Natural killer cell (primary cell): Measurements from ENCODE around the gene LECT2. TPM values are rescaled to one million over a fixed set of nuclear protein-coding genes. Genes with fewer than 3 reads are reported as not detected.

Experiments used
- ATAC-seq, 3 donors: fragments of 150-1000 bp in 2 of 3; fragments of 200-7000 bp in 1 of 3; cut with Tn5 transposase; 1 replicate in 1 of 3; 2 replicates in 2 of 3; pipeline ENCODE4 v1.10.0; 2021; ENCODE audit warnings: mild to moderate bottlenecking in 2 of 3, moderate library complexity in 2 of 3
- DNase-seq, 2 donors: peaks; one replicate each; pipeline versions ENCODE4 v3.0.0 to v3.0.0-alpha.2; 2013 to 2021; ENCODE audit warnings: mixed read lengths in 1 of 2
- H3K27ac ChIP-seq: one replicate; pipeline ENCODE4 v1.5.1; 2013; ENCODE audit warnings: mild to moderate bottlenecking, low read length
- H3K27me3 ChIP-seq: one replicate; pipeline ENCODE4 v1.6.1; 2013; ENCODE audit warnings: low read length; ENCODE audit not compliant: control insufficient read depth, insufficient read depth
- H3K36me3 ChIP-seq: one replicate; pipeline ENCODE4 v1.6.1; 2013; ENCODE audit warnings: low read length; ENCODE audit not compliant: control insufficient read depth, insufficient read depth
- H3K4me1 ChIP-seq: one replicate; pipeline ENCODE4 v1.6.1; 2013; ENCODE audit warnings: low read length; ENCODE audit not compliant: control insufficient read depth, insufficient read depth
- H3K4me3 ChIP-seq: one replicate; pipeline ENCODE4 v1.5.1; 2013; ENCODE audit warnings: low read length
- H3K9me3 ChIP-seq: one replicate; pipeline ENCODE4 v1.6.1; 2013; ENCODE audit warnings: low read length; ENCODE audit not compliant: control insufficient read depth, insufficient read depth
- H3K27ac Mint-ChIP-seq, 2 donors: one replicate each; pipeline ENCODE4 v1.8.0; 2022; ENCODE audit warnings: mild to moderate bottlenecking in 2 of 2, mixed read lengths in 2 of 2, moderate library complexity in 1 of 2
- H3K27me3 Mint-ChIP-seq, 2 donors: one replicate each; pipeline ENCODE4 v1.8.0; 2022; ENCODE audit warnings: low read depth in 2 of 2, mixed read lengths in 2 of 2
- H3K36me3 Mint-ChIP-seq: one replicate; pipeline ENCODE4 v1.8.0; 2022; ENCODE audit warnings: mixed read lengths
- H3K4me1 Mint-ChIP-seq, 2 donors: one replicate each; pipeline ENCODE4 v1.8.0; 2022; ENCODE audit warnings: mixed read lengths in 2 of 2
- H3K4me3 Mint-ChIP-seq: one replicate; pipeline ENCODE4 v1.8.0; 2022; ENCODE audit warnings: mild to moderate bottlenecking, moderate library complexity, mixed read lengths
- H3K9me3 Mint-ChIP-seq, 2 donors: one replicate each; pipeline ENCODE4 v1.8.0; 2022; ENCODE audit warnings: mixed read lengths in 2 of 2
- WGBS: methylation state at CpG from one replicate; pipeline ENCODE4 v1.1.7; 2013; ENCODE audit warnings: missing lambda C conversion rate; ENCODE audit not compliant: insufficient coverage; 5-methylcytosine and 5-hydroxymethylcytosine counted together
- intact Hi-C: fragments of 100-400 bp; cut with micrococcal nuclease; formaldehyde crosslinking; loops from one replicate; pipeline ENCODE4 v1.14.2; 2022
- total RNA-seq, 4 donors: library from RNA; stranded (reverse); fragments of 120-200 nt in 1 of 4; gene quantifications; one replicate each; pipeline versions ENCODE4 v1.2.3 to v1.2.4, GENCODE V29; 2013 to 2022
- TF ChIP-seq, protein P1 (sequence below): fragments of 200-600 bp; IDR thresholded peaks from one replicate; pipeline ENCODE4 v1.8.0; 2022; ENCODE audit warnings: antibody characterized with exemption

LECT2 gene
- total RNA-seq, 3 donors from 2014 or later (not counting 1 experiment from before 2014, with no cell fraction given) = not detected

DNA sequence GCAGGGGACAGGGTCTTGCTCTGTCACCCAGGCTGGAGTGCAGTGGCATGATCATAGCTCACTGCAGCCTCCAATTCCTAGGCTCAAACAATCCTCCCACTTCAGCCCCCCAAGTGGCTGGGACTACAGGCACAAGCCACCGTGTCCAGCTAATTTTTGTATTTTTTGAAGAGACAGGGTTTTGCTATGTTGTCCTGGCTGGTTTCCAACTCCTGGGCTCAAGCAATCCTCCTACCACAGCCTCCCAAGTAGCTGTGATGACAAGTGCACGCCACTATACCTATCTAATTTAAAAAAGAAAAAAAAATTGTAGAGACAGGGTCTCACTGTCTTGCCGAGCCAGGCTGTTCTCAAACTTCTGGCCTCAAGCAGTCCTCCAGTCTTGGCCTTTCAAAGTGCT, 31.6 kb upstream of the LECT2 start:
- Histone ChIP-seq H3K9me3 (no peaks in the 10 kb centered on the region), H3K27ac (no peak overlapping the region), H3K4me3 (no peak overlapping the region), H3K4me1 (no peaks in the 10 kb centered on the region), H3K27me3 (no peaks in the 10 kb centered on the region), H3K36me3 (no peaks in the 10 kb centered on the region)
- Mint-ChIP-seq H3K36me3 (no peaks in the 10 kb centered on the region), H3K9me3 (no peaks in the 10 kb centered on the region), H3K4me3 (no peak overlapping the region), H3K4me1 (no peaks in the 10 kb centered on the region), H3K27me3 (peaks cover 19 to 40% of the 10 kb centered on the region in 2 donors), H3K27ac (no peak overlapping the region)
- DNase-seq = no peak
- intact Hi-C loops = no loop called here
- TF ChIP-seq, protein P1, sequence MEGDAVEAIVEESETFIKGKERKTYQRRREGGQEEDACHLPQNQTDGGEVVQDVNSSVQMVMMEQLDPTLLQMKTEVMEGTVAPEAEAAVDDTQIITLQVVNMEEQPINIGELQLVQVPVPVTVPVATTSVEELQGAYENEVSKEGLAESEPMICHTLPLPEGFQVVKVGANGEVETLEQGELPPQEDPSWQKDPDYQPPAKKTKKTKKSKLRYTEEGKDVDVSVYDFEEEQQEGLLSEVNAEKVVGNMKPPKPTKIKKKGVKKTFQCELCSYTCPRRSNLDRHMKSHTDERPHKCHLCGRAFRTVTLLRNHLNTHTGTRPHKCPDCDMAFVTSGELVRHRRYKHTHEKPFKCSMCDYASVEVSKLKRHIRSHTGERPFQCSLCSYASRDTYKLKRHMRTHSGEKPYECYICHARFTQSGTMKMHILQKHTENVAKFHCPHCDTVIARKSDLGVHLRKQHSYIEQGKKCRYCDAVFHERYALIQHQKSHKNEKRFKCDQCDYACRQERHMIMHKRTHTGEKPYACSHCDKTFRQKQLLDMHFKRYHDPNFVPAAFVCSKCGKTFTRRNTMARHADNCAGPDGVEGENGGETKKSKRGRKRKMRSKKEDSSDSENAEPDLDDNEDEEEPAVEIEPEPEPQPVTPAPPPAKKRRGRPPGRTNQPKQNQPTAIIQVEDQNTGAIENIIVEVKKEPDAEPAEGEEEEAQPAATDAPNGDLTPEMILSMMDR = no peak
- WGBS = 97% methylated on average over 2 of the region's 3 CpGs
- no peak for ATAC-seq

DNA sequence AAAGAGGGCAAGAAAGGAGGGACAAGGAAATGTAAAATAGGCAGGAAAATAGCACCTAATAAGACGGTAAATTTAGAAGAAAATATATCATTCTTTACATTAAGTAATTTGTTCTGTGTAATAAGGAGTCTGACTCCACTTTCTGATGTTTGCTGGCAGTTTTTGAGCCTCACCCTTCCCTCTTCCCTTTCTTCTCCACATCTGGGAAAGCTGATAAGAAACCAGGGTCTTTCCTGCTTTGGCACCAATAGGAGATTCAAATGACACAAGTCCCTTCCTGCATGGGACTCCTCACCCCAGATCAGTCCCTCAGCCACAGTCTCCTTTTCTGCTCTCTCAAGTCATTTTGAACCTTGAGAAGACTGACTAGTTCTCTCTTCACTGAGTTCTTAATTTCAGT, 31.2 kb upstream of the LECT2 start:
- intact Hi-C loops = no loop called here
- TF ChIP-seq, protein P1 = no peak
- Histone ChIP-seq H3K4me1 (no peaks in the 10 kb centered on the region), H3K9me3 (no peaks in the 10 kb centered on the region), H3K27ac (no peak overlapping the region), H3K4me3 (no peak overlapping the region), H3K36me3 (no peaks in the 10 kb centered on the region), H3K27me3 (no peaks in the 10 kb centered on the region)
- no peak for DNase-seq
- no peak overlapping the region for H3K27ac Mint-ChIP-seq
- H3K9me3 Mint-ChIP-seq = no peaks in the 10 kb centered on the region
- H3K27me3 Mint-ChIP-seq = peaks cover 19 to 44% of the 10 kb centered on the region in 2 donors
- WGBS = no CpG with 5 or more reads among the region's 1 CpG
- no peaks in the 10 kb centered on the region for H3K36me3 Mint-ChIP-seq
- ATAC-seq = no peak
- no peaks in the 10 kb centered on the region for H3K4me1 Mint-ChIP-seq
- no peak overlapping the region for H3K4me3 Mint-ChIP-seq

DNA sequence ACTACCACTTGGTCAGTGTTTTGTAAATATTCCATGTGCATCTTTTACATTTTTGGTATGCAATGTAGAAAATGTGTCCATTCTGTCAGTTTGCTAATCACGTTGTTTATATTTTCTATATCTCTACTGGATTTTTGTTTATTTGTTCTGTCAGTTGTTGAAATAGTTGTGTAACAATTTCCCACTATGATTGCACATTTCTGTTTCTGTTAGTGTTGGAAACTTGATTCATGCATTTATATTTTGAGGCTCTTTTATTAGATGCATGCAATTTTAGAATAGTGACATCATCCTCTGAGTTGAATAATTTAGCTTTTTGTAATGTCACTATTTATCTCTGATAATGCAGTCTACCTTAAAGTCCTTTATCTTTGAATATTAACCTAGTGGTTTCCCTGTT, 25.8 kb upstream of the LECT2 start:
- H3K4me1 ChIP-seq = no peaks in the 10 kb centered on the region
- no peak for DNase-seq
- no peaks in the 10 kb centered on the region for H3K9me3 ChIP-seq
- 100% methylated on average over 1 of the region's 1 CpG for WGBS
- peaks cover 7% of the 10 kb centered on the region for H3K27me3 ChIP-seq
- H3K36me3 Mint-ChIP-seq = no peaks in the 10 kb centered on the region
- H3K4me3 ChIP-seq = no peak overlapping the region
- H3K36me3 ChIP-seq = no peaks in the 10 kb centered on the region
- intact Hi-C loops = no loop called here
- H3K27me3 Mint-ChIP-seq = peaks cover 25 to 41% of the 10 kb centered on the region in 2 donors
- no peaks in the 10 kb centered on the region for H3K4me1 Mint-ChIP-seq
- H3K4me3 Mint-ChIP-seq = no peak overlapping the region
- H3K27ac ChIP-seq = no peak overlapping the region
- TF ChIP-seq, protein P1 = no peak
- H3K9me3 Mint-ChIP-seq = no peaks in the 10 kb centered on the region
- ATAC-seq = no peak
- no peak overlapping the region for H3K27ac Mint-ChIP-seq

DNA sequence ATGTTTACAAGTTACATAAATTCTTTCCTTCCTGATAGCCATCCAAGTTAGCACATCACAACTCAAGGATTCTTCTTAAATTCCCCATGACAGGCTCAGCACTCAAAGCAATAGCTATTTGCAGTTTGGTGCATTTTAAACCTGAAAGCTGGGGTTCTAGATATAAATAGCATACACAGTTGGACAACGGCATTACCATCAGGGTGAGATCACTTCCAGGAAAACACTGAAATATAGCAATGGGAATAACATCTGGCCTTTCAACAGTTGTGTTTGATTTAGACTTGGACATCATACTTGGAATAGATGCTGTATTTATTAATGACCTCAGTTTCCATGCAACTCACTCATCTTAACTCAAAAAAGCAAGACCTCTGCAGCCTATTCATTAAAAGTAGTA, 24.7 kb upstream of the LECT2 start:
- Mint-ChIP-seq H3K27ac (no peak overlapping the region), H3K36me3 (no peaks in the 10 kb centered on the region), H3K4me1 (no peaks in the 10 kb centered on the region), H3K27me3 (peaks cover 20 to 44% of the 10 kb centered on the region in 2 donors), H3K9me3 (no peaks in the 10 kb centered on the region), H3K4me3 (no peak overlapping the region)
- no peaks in the 10 kb centered on the region for H3K9me3 ChIP-seq
- 90% methylated on average over 1 of the region's 1 CpG for WGBS
- no peaks in the 10 kb centered on the region for H3K36me3 ChIP-seq
- no peaks in the 10 kb centered on the region for H3K4me1 ChIP-seq
- no peak for DNase-seq
- no peak for ATAC-seq
- H3K27me3 ChIP-seq = peaks cover 7% of the 10 kb centered on the region
- intact Hi-C loops = loop anchor here (10.0 kb wide), 1 partner anchor 105 kb away; no protein-coding TSS in a partner anchor
- TF ChIP-seq, protein P1 = no peak
- H3K4me3 ChIP-seq = no peak overlapping the region
- H3K27ac ChIP-seq = no peak overlapping the region
